Subcutaneous adipose tissue (tissue), 4 donors: ENCODE results near the gene TMEM263. TPM values are rescaled to one million over a fixed set of nuclear protein-coding genes. Genes with fewer than 3 reads are reported as not detected.

ENCODE experiments used
- CTCF ChIP-seq: fragments of 450-650 bp; IDR thresholded peaks from one replicate; pipeline ENCODE4 v1.5.1; 2016; ENCODE audit warnings: low read depth, mild to moderate bottlenecking, control low read depth, antibody characterized with exemption, moderate library complexity
- total RNA-seq, 4 donors: library from RNA; depleted of rRNA; stranded (reverse); fragments of >200 nt; gene quantifications; one replicate each; pipeline ENCODE4 v1.1.0, GENCODE V29; 2016

TMEM263 gene
- 10 to 100 TPM; 22.2 to 59.8 (median 26.0) TPM for total RNA-seq

GRCh38 chr12:106955377-106956047 lies at the start of gene TMEM263:
TMEM263 (plus strand) TSS chr12:106955907; CDS start chr12:106967117, 11,210 bp downstream.
- TF ChIP-seq CTCF, result no peak

DNA sequence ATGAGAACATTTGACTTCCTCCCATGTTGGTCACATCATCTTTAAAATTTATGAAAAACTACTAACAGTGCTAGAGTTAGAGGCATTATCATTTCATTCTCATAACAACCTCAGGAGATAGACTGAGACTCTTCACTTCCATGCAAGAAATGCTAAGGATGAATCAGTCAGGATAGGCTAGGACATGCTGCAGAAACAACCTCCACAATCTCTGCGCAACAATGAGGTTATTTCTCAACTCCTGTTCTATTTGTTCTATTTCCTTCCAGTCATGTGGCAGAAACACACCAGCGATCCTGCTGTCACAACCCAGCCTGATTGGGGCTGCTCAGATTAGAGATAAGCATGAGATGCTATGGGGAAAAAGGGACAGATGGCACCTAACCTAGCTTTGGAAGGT lies 49.0 kb upstream of the TMEM263 start:
- no peak for TF ChIP-seq CTCF

GRCh38 chr12:106907411-106907810 lies 48.3 kb upstream of the TMEM263 start:
- TF ChIP-seq CTCF, result no peak

DNA sequence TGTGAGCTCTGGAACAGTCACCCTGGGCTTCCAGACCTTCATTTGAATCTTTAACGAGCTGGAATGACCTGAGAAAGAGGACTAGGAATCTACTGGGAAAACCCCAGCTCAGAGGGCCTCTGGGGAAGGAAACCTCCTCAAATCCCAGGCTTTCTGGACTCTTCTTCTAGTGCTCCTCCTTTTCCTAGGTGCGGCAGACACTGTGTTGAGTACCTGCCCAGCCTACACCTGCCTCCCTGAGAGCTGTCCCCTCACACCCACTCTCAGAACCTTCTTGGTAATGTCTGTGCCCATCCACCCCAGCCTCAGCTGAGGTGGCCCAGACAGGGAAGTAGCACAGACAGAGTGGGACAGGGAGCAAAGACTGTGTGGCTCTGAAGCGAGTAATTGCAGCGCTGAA lies 47.9 kb upstream of the TMEM263 start:
- no peak for TF ChIP-seq CTCF

DNA sequence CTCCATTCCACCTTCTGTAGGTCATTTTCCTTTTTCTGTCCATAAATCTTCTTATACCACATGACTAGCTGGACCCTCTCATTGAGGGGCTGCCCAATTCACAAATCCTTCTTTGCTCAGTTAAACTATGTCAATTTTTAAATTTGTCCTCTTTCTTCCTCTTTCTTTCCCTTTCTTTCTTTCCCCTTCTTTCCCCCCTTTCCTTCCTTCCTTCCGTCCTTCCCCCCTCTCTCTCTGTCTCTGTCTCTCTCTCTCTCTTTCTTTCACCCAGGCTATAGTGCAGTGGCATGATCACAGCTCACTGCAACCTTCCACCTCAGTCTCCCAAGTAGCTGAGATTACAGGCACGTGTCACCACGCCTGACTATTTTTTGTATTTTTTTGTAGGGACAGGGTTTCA lies 47.1 kb upstream of the TMEM263 start:
- TF ChIP-seq CTCF, result no peak

- TF ChIP-seq CTCF, result no peak
Observed at GRCh38 chr12:106910202-106910601, 45.5 kb upstream of the TMEM263 start.

- no peak for TF ChIP-seq CTCF
Observed at GRCh38 chr12:106911581-106911980, 44.1 kb upstream of the TMEM263 start.
